RCC 7860 (cell line): Measurements from ENCODE around the gene MAN1C1.

Experiments used
- DNase-seq: peaks from one replicate; pipeline ENCODE4 v3.0.0-alpha.2; 2015; ENCODE audit warnings: low spot score
- FAIRE-seq: peaks from 2 replicates; lab custom pipeline; 2012; peaks lifted over from hg19 to GRCh38; lab: Jason Lieb, UNC

MAN1C1 gene

GRCh38 chr1:25750923-25751605 is 134.5 kb downstream of the MAN1C1 start:
- DNase-seq (no peak), FAIRE-seq (no peak)

GRCh38 chr1:25754470-25755181 is 138.0 kb downstream of the MAN1C1 start:
- DNase-seq (no peak), FAIRE-seq (no peak)

- FAIRE-seq (no peak), DNase-seq (no peak)
Measured at GRCh38 chr1:25755475-25756125, 139.0 kb downstream of the MAN1C1 start.

- FAIRE-seq (no peak), DNase-seq (no peak)
Measured at GRCh38 chr1:25756215-25756614, 139.6 kb downstream of the MAN1C1 start.

- FAIRE-seq (no peak), DNase-seq (no peak)
Measured at GRCh38 chr1:25757151-25757845, 140.7 kb downstream of the MAN1C1 start.

- no peak for FAIRE-seq
- DNase-seq, result no peak
Measured at GRCh38 chr1:25757846-25758185, 141.2 kb downstream of the MAN1C1 start.

- no peak for FAIRE-seq
Measured at GRCh38 chr1:25758466-25759070, 142.0 kb downstream of the MAN1C1 start.

GRCh38 chr1:25760122-25760719 is 143.6 kb downstream of the MAN1C1 start:
- no peak for FAIRE-seq

More at GRCh38 chr1:25758466-25759070, 142.0 kb downstream of the MAN1C1 start:
- no peak for DNase-seq

GRCh38 chr1:25760871-25761270 is 144.3 kb downstream of the MAN1C1 start:
- FAIRE-seq (no peak), DNase-seq (no peak)

More at GRCh38 chr1:25760122-25760719, 143.6 kb downstream of the MAN1C1 start:
- DNase-seq, result no peak

GRCh38 chr1:25763493-25763892 is 146.9 kb downstream of the MAN1C1 start:
- no peak for DNase-seq
- no peak for FAIRE-seq

GRCh38 chr1:25765136-25765922 is 148.7 kb downstream of the MAN1C1 start:
- FAIRE-seq, result no peak
- no peak for DNase-seq

GRCh38 chr1:25765923-25766589 is 149.5 kb downstream of the MAN1C1 start:
- DNase-seq, result no peak
- no peak for FAIRE-seq

- FAIRE-seq, result no peak
- no peak for DNase-seq
Measured at GRCh38 chr1:25766721-25767436, 150.3 kb downstream of the MAN1C1 start.

- FAIRE-seq (no peak), DNase-seq (no peak)
Measured at GRCh38 chr1:25767437-25767770, 150.8 kb downstream of the MAN1C1 start.

GRCh38 chr1:25768999-25769398 is 152.4 kb downstream of the MAN1C1 start:
- FAIRE-seq (no peak), DNase-seq (no peak)

- DNase-seq (no peak), FAIRE-seq (no peak)
Measured at GRCh38 chr1:25769625-25770383, 153.2 kb downstream of the MAN1C1 start.

- no peak for FAIRE-seq
- no peak for DNase-seq
Measured at GRCh38 chr1:25770541-25771220, 154.1 kb downstream of the MAN1C1 start.
